SIG-M5 treated with dmso at 0.1 percent for 504 hours (cell line): ENCODE data around the gene RYR2.

Source experiments
- DNase-seq: peaks from one replicate; lab custom pipeline; 2025; ENCODE audit not compliant: unreplicated experiment; lab: John Stamatoyannopoulos, UW

Gene RYR2

DNA sequence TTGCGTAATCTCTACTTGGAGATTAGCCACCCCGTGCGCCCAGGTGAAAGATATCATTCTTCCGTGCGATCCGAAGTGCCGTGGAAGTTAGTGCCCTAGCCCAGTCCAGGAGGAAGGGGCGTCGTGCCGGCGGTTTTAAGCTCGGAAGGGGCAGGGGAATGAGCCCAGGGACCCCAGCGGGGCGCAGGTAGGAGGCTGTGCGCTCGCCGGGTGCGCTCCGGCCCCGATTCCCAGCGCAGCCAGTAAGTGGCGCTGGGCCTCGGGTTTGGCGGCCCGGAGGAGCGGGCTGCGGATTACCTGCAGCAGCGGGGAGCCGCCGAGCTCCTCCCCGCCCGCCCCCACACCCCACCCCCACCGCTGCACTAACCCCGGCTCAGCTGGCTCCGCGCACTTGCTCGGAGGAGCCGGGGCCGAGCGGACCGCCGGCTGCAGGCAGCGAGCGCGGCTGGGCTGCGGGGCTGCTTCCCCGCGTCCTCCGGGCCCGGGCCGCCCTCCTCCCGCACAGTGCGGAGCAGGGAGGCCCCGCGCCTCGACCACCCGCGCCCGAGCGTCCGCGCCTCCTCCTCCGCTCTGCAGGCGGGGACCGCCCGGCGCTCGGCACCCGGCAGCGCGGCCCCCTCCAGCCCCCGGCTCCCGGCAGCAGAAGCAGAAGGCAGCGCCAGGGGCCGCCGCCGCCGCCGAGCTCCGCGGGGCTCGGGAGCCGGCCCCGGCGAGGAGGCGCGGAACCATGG lies at the start of gene RYR2:
Gene RYR2, plus strand, starts transcription at position 390 of the 731 bp plus-strand sequence. Its CDS starts 338 bp downstream, at position 728.
- DNase-seq, result no peak

DNA sequence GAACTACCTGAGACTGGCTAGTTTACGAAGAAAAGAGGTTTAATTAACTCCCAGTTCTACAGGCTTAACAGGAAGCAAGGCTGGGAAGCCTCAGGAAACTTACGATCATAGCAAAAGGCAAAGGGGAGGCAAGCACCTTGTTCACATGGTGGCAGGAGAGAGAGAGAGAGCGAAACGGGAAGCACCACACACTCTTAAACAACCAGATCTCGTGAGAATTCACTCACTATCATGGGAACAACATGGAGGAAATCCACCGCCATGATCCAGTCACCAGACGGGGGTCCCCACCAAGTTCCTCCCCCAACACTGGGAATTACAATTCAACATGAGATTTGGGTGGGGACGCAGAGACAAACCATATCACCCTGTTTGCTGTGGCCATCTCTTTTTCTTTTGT lies 49.5 kb upstream of the RYR2 start:
- DNase-seq, result no peak

DNA sequence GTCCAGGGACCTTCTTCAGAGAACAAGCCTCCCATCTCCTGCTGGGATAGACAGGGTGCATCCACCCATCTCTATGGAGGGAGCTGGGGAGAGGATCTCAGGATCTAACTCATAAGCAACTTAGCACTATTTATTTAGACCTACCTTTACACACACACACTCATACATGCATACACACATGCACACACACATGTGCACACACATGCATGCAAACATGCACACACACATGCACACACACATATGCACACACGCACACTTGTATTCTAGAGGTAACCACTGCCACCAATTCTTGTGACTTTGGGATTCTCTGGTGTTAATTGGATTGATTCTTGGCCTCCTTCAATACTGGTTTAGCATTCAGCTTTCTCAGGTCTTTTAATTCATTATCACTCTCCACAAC lies 47.5 kb upstream of the RYR2 start:
- no peak for DNase-seq

DNA sequence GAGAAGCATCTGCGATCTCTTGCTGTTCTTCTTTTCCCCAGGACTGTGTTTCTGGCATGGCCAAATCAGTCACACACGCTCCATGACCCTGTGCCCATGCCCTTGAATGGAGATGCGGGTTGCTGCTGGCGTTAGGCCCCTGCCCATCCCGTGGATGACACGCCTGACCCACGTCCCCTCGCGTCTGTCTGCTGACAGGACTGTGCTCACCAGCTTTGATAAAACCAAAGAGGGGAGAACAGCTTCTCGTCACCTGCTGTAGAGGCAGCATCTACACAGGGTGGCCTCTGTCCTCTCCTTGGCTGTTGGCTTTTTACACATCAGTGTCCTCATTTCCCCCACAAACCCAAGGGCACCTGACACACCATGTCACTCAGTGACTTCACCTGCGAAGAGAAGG lies 44.6 kb upstream of the RYR2 start:
- DNase-seq, result no peak

DNA sequence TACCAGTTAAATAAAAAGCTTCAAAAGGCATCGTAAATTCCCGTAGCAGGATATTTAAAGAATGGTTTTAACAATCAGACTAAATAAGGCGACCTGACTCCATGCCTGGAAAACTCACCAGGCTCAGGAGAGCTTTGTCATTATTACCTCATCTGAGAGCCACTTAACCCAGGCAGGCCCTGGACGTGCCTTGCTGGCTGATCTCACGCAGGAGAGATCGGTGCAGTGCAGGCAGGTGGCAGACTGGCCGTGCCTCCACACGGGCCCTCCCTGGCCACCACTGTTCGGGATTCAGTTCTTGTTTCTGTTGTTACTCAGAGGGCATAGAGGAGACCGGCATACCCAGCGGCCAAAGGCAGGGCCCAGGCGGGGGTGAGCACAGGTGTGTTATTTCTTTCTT lies 44.1 kb upstream of the RYR2 start:
- no peak for DNase-seq

DNA sequence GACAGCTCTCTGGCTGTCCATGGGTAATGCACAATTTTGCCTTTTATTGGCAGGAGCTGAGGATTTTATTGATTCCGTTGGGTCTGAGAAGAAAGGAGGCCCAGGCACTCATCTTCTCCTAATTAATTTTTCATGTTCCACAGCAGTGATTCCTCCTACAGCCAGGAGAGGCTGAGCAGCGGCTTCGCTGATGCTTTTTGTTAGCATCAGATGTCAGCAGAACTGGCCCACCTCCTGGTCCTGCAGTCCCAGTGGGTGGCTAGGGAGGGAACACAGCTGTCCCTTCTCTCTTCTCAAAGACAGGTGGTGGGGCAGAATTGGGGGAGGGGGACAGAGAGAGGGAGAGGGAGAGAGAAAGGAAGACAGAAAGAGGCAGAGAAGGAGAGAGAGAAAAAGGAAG lies 43.4 kb upstream of the RYR2 start:
- DNase-seq, result no peak

DNA sequence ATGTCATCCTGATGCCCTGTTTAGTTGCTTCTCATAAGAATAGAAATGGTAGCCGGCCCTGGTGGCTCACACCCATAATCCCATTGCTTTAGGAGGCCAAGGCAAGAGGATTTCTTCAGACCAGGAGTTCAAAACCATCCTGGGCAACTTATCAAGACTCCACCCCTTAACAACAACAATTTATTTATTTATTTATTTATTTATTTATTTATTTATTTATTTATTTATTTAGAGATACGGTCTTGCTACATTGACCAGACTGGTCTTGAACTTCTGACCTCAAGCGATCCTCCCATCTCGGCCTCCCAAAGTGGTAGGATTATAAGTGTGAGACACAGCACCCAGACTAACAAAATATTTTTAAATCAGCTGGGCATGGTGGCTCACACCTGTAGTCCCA lies 41.8 kb upstream of the RYR2 start:
- no peak for DNase-seq

DNA sequence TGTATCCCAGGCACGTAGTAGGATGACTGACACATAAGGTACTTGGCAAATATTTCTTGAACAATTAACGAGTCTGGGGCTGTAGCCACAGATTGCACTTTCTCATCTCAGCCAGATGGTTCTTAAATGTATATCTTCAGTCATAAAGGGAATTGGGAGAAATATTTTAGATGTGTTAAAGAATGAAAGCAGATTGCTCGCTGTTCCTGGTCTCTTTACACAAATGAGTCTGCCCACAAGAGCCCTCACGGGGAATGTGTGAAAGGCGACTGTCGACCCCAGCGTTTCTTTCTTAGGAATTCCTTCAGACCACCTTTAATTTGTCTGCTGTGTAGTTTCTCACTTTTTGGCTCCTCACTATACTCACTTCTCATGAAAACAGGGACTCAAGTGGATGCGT lies 38.5 kb upstream of the RYR2 start:
- no peak for DNase-seq

DNA sequence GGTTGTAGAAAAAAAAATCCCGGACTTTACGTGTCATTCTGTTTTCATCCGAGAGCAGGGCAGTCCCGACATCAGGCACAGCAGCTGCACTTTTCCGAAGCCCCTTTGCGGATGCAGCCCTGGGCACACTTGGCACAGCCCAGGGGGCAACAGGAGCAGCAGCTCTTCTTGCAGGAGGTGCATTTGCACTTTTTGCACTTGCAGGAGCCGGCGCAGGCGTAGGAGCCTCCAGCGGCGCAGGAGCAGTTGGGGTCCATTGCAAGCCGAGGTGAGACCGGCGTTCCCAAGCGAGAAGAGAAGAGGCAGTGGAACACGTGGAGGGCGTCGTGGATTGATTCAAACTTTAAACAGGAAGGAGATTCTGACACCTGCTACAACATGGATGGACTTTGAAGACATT lies 37.9 kb upstream of the RYR2 start, which contains the start of gene MT1HL1:
Gene MT1HL1, minus strand, starts transcription at position 326 of the 400 bp plus-strand sequence. Its CDS starts 69 bp downstream, at position 257.
- no peak for DNase-seq

DNA sequence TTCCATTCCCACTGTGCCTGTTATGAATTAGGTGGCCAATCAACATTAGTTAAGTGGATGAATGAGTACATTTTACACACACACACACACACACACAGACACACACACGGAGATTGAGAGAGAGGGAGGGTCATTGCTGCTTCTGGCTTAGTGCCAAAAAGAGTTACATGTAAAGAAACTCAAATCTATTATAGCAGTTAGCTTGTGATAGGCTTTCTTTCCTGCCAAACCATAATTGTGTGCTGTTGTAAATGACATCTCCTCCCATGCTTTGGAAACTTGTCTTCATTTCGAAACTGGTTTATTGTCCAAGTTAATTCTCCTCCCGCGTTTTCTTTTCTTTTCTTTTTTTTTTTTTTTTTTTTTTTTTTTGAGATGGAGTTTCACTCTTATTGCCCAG lies 36.3 kb upstream of the RYR2 start:
- no peak for DNase-seq

DNA sequence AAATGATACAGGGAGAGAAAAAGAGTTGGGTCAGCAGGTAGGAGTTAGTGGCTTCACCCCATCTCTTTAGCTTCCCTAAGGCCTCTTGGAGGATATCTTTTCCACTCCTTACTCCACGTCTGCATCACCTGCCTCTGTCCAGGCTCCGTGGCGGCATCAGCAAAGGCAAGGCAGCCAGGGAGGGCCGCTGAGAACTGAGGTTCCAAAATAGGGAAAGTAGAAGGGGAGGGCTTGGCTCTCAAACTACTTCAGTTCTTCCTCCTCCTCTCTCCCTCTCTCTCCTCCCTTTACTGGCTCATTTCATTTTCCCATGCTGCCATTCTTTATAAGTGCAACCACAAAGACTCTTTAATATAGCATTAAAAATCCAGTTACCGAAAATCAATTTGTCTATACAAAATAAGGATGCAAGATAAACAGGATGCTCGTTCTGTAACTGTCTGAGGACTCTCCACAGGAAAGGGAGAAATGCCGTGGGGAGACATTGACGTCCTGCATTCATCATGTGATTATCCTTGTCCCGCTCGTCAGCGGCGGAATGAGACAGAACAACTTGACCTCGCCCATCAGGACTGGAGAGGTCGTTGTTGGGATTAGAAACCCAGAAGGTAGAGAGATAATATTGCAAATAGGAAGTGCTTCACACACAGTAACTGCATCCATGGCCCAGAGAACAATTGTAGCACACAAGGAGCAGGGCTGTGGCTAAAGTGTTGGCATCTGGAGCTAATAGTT lies 34.7 kb upstream of the RYR2 start:
- DNase-seq, result no peak

DNA sequence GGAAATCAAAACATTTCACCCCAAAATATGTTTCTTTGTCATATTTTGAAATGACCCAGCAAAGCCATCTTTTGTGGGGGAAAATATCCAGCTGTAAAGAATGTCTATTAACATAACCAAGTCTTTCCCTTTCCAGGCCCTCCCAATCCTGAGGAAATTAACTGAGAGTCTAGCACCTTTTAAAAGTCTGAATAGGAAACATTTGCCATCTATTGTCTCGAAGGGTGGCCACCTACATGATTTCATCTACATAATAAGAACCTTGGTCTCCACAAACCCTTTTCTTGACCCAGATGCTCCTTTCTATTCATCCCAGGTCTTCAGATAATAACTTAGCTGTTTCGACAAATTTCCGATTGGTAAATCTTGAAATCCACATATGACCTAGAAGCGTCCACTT lies 32.4 kb upstream of the RYR2 start:
- DNase-seq, result no peak

DNA sequence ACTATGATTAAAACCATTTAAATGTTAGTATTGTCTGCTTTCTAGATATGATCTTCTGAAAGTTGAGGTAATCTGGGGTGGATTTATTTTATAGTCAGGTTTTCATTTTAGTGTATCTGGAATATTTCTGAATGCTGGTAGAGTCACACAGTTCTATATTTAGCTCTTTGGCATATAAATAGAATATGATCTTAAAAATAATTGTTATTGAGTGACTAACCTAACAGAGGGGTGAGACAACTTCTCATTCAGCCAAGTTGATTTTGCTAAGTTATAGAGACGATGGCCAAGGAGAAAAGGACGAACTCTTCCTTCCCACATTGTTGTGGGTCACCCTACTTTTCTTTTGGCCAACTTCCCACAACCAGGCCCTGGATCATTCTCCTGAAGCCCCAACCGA lies 30.6 kb upstream of the RYR2 start:
- DNase-seq, result no peak

DNA sequence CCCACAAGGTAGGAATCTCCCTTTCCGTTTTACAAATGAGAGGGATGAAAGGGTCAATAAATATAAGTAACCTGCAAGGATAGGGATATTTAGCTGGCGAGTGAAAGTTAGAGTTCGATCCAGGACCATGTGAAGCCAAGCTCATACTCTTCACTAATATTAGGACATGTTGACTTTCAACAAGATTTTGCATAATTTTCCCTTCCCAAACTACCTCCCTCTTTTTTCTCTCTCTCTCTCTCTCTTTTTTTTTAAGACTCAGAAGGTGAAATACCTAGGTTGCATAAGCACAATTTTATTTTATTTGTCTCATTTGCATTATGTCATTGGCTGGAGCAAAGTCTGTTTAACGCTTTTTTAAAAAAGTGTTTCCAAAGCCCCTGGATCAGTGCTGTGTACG lies 29.6 kb upstream of the RYR2 start:
- no peak for DNase-seq

DNA sequence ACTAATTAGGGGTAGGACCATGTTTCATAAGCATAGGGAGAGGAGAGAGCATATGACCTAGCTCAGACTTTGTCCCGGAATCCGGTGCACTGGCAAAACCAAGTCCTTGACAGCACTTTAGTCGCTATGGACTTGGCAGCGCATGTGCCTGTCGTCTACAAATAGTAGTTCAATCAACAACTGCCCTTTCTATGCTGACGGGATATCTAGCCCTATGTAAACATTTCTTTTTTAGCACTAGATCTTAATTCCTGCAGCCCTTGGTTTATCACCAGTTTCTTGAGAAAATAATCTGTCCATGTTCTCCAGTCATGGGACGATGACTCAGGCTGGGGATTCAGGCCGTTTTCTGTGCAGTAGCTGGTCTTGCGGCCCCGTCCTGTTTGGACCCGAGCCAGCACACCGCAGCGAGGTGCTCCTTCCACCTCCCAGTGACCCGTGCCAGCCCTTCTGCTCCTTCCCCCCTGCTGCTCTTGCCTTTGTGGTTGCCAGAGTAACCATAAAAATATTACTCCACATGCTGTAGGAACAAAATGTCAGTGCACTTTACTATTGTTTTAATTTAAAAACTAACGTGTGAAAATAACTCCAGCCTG lies 29.1 kb upstream of the RYR2 start:
- DNase-seq, result no peak

DNA sequence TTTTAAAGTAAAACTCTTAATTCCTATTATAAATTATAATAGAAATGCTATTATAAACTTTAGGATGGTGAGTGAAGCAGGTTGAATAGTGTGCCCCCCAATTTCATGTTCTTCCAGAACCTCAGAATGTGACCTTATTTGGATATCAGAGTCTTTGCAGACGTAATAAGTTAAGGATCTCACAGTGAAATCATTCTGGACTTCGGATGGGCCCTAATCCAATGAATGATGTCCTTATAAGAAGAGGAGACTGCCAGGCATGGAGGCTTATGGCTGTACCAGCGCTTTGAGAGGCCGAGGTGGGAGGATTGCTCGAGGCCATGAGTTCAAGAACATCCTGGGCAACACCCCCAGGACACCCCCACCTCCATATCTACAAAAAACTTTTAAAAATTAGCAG lies 28.4 kb upstream of the RYR2 start:
- no peak for DNase-seq

DNA sequence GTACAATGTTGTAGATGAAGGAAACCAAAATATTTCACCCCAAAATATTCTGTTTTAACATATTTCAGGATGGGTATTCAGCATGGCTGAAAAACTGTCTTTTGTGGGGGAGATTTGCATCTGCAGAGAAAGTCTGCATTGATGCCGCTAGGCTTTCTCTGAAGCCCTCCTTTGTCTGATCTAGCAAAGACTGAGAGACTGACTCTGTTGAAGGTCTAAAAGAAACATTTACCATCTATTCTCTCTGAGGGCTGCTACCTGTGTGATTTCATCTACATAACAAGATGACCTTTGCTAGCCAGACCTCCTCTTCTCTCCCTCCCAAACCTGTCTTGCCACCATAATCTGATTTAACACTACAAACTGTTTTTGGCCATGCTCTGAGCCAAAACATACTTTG lies 25.4 kb upstream of the RYR2 start:
- DNase-seq, result no peak

DNA sequence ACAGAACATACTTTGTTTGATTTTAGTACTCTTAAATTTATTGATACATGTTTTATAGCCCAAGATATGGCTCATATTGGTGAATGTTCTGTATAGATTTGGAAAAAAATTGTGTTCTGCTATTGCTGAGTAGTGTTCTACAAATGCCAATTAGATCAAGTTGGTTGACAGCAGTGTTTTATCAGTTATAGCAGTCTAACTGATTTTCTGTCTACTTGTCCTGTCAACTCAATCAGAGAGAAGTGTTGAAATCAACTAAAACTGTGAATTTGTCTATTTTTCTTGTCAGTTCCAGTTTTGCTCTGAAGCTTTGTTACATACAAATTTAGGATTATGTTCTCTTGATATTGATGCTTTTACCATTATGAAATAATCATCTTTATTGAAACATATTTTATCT lies 23.1 kb upstream of the RYR2 start:
- DNase-seq, result no peak

DNA sequence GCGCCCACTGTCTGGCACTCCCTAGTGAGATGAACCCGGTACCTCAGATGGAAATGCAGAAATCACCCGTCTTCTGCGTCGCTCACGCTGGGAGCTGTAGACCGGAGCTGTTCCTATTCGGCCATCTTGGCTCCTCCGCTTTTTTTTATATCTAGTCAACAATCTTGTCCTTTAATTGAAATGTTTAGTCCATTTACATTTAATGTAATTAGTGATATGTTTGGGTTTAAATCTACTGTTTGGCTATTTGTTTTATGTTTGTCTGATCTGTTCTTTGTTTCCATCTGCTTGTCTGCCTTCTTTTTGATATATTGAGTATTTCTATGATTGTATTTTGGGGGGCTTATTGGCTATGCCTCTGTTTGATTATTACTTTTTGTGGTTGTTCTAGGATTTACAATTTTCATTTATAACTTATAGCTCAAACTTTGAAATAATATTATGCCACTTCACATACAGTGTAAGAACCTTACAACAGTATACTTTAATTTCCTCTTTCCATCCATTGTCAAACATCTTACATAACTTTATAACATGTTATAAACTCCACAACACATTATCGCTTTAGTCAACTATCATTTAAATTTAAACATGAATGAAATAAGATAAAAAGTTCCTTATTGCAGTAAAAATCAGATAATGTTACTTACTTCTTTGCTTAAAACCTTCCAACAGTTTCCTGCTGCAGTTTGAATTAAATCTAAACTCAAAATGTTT lies 16.5 kb upstream of the RYR2 start:
- no peak for DNase-seq

DNA sequence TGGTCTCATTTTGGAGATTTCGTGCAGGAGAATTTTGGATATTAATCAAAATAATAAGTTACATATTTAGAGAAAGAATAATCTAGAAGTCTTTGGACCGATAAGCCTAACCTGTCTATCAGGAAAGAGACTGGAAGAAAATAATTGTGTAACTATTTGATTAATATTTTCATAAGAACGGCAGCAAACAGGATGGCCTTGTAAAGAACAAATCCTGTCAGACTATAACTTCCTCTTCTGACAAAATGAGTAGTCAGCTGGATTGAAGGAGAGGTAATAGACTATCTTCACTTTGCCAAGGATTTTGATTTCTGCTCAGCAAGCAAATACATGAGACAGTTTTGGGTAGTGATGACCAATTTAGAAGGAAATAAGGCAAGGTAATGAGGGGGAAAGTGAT lies 12.7 kb upstream of the RYR2 start:
- no peak for DNase-seq

DNA sequence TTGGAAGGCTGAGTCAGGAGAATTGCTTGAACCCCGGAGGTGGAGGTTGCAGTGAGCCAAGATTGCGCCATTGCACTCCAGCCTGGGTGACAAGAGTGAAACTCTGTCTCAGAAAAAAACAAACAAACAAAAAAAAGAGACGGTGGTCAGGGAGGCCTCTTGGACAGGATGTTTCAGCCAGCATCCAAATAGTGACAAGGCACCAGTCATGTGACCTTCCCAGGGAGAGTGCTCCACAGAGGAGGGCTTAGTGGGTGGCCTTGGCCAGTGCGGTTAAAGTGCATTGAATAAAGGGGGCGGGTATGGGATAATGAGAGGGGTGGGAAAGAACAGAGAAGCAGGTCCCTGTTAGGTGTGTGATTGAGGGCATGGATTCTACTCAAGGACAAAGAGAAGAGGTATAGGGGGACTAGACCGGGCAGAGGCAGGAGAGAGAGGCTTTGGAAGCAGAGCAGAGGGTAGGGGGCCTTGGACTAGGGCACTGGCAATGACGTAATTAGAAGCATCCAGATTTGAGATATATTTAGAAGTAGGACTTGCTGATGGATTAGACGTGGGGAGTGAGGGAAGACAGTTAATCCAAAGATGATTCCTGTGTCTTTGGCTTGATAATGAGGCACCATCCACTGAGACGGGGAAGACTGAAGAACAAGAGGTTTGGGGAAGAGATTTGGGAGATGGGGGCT lies 12.0 kb upstream of the RYR2 start:
- no peak for DNase-seq
